ENCODE data around the gene KLHL35.
"Not testable (repeated sequence)": the region's sequence is repeated elsewhere in the genome, so short reads cannot be mapped to it uniquely, and the experiment has no call there.

Gene KLHL35

DNA sequence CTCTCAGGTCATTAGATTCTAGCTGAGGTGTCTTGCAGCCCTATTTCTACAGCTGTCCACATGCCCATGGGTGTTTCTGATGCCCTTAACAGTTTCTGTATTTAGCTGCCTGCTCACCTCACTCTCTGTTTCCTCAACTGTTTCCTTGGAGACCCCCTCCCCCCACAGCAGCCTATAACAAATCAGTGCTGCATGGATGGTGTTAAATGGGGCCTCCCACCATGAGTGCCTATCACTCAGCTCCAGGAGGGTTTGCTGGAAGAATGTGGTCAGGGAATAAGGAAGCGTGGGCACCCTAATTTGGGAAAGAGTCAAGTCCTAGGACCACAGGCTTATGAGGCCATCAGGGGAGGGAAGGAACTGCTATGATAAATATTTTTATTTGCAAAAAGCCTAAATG is 8.6 kb downstream of the KLHL35 start:
- ATAC-seq = no peak
- peaks cover 17% of the 10 kb centered on the region for H3K27me3 Mint-ChIP-seq
- H3K9me3 Mint-ChIP-seq = peaks cover 0 to 8% of the 10 kb centered on the region in 2 donors
- H3K4me1 Mint-ChIP-seq = peaks cover 14% of the 10 kb centered on the region
- no peak overlapping the region for H3K27ac Mint-ChIP-seq
- no peak overlapping the region for H3K4me3 Mint-ChIP-seq
- DNase-seq = no peak

DNA sequence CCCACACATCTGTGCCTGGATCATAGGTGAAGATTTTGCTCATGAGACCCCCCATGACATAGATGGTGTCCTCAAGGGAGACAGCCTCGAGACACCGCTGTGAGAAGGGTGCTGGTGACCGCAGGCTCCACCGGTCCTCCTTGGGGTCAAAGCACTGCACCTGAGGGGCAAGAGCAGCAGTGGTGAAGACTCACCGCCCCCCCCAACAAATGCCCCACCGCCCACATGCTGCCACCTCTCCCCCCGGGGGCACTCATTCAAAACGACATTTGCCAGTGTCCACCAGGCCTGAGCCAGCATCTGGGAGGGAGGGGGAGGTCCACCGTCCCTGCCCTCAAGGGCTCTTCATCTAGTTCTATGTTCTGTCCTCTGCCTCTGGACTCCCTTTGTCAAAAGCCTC is 9.3 kb downstream of the KLHL35 start:
- peaks cover 7% of the 10 kb centered on the region for H3K4me1 Mint-ChIP-seq
- peaks cover 10% of the 10 kb centered on the region for H3K27me3 Mint-ChIP-seq
- peaks cover 0 to 1% of the 10 kb centered on the region in 2 donors for H3K9me3 Mint-ChIP-seq
- ATAC-seq = no peak
- no peak overlapping the region for H3K4me3 Mint-ChIP-seq
- no peak overlapping the region for H3K27ac Mint-ChIP-seq
- no peak for DNase-seq

DNA sequence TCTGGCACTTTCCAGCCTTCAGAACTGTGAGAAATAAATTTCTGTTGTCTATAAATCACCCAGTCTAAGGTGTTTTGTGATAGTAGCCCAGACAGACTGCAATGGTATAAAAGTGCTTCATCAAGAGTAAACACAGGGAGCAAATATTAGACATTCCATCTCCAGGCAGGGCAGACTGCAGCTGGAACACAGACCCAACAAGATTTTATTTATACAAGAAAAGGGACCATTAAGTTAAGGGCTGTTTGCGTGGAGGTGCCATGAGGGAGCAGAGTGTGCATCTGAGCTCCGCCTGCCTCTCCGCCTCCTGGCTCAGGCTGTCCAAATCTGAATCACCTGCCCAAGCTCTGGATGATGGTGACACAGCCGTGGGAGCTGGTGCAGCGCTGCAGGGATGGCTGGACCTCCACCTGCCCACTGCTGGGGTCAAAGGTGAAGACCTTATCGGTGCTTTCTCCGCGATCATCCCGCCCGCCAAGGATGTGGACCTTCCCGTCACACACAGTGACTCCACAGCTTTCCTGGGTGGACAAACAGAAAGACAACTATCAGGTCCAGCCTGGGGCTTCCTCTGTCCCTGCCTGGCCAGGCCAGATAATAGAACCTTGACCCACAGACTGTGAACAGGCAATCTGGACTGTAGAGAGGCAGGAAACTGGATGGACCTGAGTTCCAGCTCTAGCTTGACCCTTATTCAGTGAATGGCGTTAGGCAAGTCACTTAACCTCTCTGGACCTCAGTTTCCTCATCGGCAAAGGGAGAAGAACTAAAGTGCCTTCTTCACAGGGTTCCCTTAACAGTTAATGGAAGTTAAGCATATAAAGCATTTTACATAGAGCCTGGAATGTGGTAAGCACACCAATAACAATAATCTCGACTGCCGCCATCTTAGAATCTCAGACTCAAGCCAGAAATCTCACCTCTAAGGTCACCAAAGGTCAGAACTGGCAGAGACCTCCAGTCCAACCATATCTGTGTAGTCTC is 10.5 kb downstream of the KLHL35 start:
- H3K9me3 Mint-ChIP-seq = no peaks in the 10 kb centered on the region
- ATAC-seq (no peak), DNase-seq (no peak)
- no peak overlapping the region for H3K4me3 Mint-ChIP-seq
- H3K4me1 Mint-ChIP-seq = no peaks in the 10 kb centered on the region
- H3K27me3 Mint-ChIP-seq = no peaks in the 10 kb centered on the region
- H3K27ac Mint-ChIP-seq = peak overlapping the region in 1 of 2 donors; percentile 71

- no peaks in the 10 kb centered on the region for H3K4me1 Mint-ChIP-seq
- ATAC-seq = no peak
- no peak for DNase-seq
- no peak overlapping the region for H3K4me3 Mint-ChIP-seq
- no peaks in the 10 kb centered on the region for H3K9me3 Mint-ChIP-seq
- no peak overlapping the region for H3K27ac Mint-ChIP-seq
- no peaks in the 10 kb centered on the region for H3K27me3 Mint-ChIP-seq
These were observed 11.1 kb downstream of the KLHL35 start for GRCh38 chr11:75421902-75422247.

DNA sequence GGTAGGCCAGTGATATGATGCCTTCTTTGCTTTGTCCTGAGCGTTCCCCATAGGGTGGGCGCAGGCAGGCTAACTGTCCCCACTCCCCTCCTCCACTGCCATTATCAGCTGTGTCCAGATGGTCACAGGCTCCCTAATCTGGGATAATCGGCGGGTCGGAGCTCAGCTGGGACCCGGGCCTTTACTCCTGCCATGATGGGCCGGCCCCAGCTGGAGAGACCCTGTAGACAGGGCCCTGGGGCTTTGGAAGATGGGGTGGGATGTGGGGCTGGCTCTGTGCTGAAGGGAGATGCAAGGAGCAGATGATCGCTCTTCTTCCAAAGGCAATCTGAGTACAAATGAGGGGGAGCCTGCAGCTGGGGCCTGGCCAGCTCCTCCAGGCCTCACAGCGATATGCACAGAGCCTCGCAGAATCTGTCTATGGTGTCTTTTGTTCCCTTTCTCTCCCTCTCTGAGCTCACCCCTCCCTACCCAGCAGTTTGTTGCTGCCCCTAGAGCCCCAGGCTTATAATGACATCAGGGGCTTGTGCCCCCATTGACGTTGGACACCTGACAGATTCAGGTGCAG is 11.9 kb downstream of the KLHL35 start:
- no peaks in the 10 kb centered on the region for H3K4me1 Mint-ChIP-seq
- no peak overlapping the region for H3K4me3 Mint-ChIP-seq
- DNase-seq (no peak), ATAC-seq (no peak)
- no peaks in the 10 kb centered on the region for H3K9me3 Mint-ChIP-seq
- H3K27ac Mint-ChIP-seq = peak overlapping the region in 1 of 2 donors; percentile 78
- no peaks in the 10 kb centered on the region for H3K27me3 Mint-ChIP-seq

DNA sequence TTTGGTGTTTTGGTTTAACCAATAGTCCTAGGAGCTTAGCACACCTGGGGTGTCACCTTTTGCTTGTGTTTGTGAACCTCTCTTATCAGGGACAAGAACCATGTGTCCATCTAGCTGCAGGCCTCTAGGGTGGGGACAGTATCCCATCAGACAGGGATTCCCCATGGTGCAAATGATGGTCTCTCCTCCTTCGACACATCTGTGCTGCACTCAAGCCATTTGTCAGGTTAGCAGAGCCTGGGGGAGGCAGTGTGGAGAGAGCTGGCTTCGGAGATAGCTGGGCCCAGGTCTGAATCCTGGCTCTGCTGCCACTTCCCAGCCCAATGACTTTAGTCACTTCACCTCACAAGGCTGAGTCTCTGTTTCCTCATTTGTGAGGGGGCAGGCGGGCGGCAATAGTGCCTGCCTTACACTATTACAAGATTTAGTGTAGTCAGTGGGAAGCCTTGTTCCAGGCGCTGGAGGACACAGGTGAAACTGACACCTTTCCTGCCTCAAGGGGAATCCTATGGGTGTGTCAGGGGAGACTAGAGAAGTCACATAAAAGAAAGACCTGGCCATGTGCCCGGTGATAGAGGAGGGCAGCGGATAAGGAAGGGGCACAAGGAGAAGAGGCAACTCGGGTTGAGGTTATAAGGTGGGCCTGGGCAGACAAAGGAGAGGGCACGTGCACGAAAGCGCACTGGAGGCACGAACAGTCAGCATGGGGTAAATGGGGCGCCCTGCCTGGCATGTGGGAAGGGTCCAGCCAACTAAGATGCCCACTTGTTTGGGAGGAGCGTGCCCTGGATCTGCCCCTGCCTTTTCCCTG is 12.6 kb downstream of the KLHL35 start:
- H3K4me3 Mint-ChIP-seq = no peak overlapping the region
- DNase-seq (no peak), ATAC-seq (no peak)
- no peak overlapping the region for H3K27ac Mint-ChIP-seq
- no peaks in the 10 kb centered on the region for H3K4me1 Mint-ChIP-seq
- no peaks in the 10 kb centered on the region for H3K27me3 Mint-ChIP-seq
- H3K9me3 Mint-ChIP-seq = no peaks in the 10 kb centered on the region

- H3K9me3 Mint-ChIP-seq = no peaks in the 10 kb centered on the region
- H3K27me3 Mint-ChIP-seq = no peaks in the 10 kb centered on the region
- H3K4me3 Mint-ChIP-seq = no peak overlapping the region
- ATAC-seq (no peak), DNase-seq (no peak)
- H3K27ac Mint-ChIP-seq = no peak overlapping the region
- no peaks in the 10 kb centered on the region for H3K4me1 Mint-ChIP-seq
These were observed 19.1 kb downstream of the KLHL35 start for GRCh38 chr11:75413864-75414263.

- H3K4me3 Mint-ChIP-seq, ATAC-seq, DNase-seq, H3K27me3 Mint-ChIP-seq, H3K4me1 Mint-ChIP-seq, H3K9me3 Mint-ChIP-seq: not testable (repeated sequence)
- H3K27ac Mint-ChIP-seq = peak overlapping the region in 1 of 2 donors; percentile 6
These were observed 19.9 kb downstream of the KLHL35 start for GRCh38 chr11:75413146-75413545.

DNA sequence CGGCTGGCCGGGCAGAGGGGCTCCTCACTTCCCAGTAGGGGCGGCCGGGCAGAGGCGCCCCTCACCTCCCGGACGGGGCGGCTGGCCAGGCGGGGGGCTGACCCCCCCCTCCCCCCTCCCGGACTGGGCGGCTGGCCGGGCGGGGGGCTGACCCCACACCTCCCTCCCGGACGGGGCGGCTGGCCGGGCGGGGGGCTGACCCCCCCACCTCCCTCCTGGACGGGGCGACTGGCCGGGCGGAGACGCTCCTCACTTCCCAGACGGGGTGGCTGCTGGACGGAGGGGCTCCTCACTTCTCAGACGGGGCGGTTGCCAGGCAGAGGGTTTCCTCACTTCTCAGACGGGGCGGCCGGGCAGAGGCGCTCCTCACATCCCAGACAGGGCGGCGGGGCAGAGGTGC is 23.0 kb downstream of the KLHL35 start:
- not testable (repeated sequence) for H3K4me3 Mint-ChIP-seq, H3K27me3 Mint-ChIP-seq, DNase-seq, ATAC-seq, H3K27ac Mint-ChIP-seq, H3K9me3 Mint-ChIP-seq
- H3K4me1 Mint-ChIP-seq = peaks cover 13% of the 10 kb centered on the region

GRCh38 chr11:75408957-75409219 is 24.1 kb downstream of the KLHL35 start:
- no peak for ATAC-seq
- DNase-seq = no peak
- no peaks in the 10 kb centered on the region for H3K9me3 Mint-ChIP-seq
- peaks cover 24% of the 10 kb centered on the region for H3K4me1 Mint-ChIP-seq
- H3K27me3 Mint-ChIP-seq = no peaks in the 10 kb centered on the region
- no peak overlapping the region for H3K27ac Mint-ChIP-seq
- no peak overlapping the region for H3K4me3 Mint-ChIP-seq

DNA sequence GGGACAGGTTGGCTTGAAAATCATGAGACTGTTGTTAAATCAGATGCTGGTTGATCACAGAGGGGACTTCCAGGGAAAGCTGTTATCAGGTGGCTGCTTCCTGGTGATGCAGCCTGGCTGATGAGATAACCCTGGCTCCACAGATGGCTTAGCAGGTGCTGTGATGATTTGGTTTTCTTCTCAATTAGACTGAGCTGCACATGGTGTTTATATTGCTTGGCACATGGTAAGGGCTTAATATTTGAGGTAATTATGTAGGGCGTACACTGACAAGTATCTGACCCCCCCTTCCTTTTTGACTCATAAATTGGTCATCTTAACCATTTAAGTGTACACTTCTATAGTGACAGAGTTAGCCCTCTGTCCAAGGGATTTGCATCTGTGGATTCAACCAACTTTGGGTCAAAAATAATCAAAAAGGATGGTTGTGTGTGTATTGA is 26.6 kb downstream of the KLHL35 start:
- Mint-ChIP-seq H3K4me3 (no peak overlapping the region), H3K27me3 (no peaks in the 10 kb centered on the region), H3K27ac (peak overlapping the region in 1 of 2 donors; percentile 19), H3K4me1 (peaks cover 49% of the 10 kb centered on the region), H3K9me3 (no peaks in the 10 kb centered on the region)
- no peak for ATAC-seq
- no peak for DNase-seq

- peak overlapping the region in 1 of 2 donors; percentile 33 for H3K4me3 Mint-ChIP-seq
These were observed 28.9 kb downstream of the KLHL35 start for GRCh38 chr11:75403983-75404658.

GRCh38 chr11:75403037-75403436 is 30.0 kb downstream of the KLHL35 start:
- Mint-ChIP-seq H3K4me3 (peak overlapping the region; percentile 93 to 97), H3K9me3 (no peaks in the 10 kb centered on the region), H3K4me1 (peaks cover 68% of the 10 kb centered on the region), H3K27me3 (no peaks in the 10 kb centered on the region), H3K27ac (peak overlapping the region; percentile 40 to 94)
- DNase-seq = no peak
- ATAC-seq = no peak

More at GRCh38 chr11:75403983-75404658, 28.9 kb downstream of the KLHL35 start:
- Mint-ChIP-seq H3K9me3 (no peaks in the 10 kb centered on the region), H3K27me3 (no peaks in the 10 kb centered on the region), H3K27ac (peak overlapping the region; percentile 93 to 94), H3K4me1 (peaks cover 66% of the 10 kb centered on the region)
- ATAC-seq (no peak), DNase-seq (no peak)

- peaks cover 63% of the 10 kb centered on the region for H3K4me1 Mint-ChIP-seq
- no peak for ATAC-seq
- DNase-seq = no peak
These were observed 30.8 kb downstream of the KLHL35 start for GRCh38 chr11:75402002-75402773.

More at GRCh38 chr11:75402002-75402773, 30.8 kb downstream of the KLHL35 start:
- Mint-ChIP-seq H3K4me3 (peak overlapping the region; percentile 93 to 97), H3K9me3 (no peaks in the 10 kb centered on the region), H3K27ac (peak overlapping the region; percentile 40 to 94), H3K27me3 (no peaks in the 10 kb centered on the region)
